ENCODE data around the gene G3BP2. TPM values are rescaled to one million over a fixed set of nuclear protein-coding genes. Genes with fewer than 3 reads are reported as not detected.

The G3BP2 gene
- total and polyA plus RNA-seq, 2 experiments from 2014 or later: 86.0 to 176 TPM

DNA sequence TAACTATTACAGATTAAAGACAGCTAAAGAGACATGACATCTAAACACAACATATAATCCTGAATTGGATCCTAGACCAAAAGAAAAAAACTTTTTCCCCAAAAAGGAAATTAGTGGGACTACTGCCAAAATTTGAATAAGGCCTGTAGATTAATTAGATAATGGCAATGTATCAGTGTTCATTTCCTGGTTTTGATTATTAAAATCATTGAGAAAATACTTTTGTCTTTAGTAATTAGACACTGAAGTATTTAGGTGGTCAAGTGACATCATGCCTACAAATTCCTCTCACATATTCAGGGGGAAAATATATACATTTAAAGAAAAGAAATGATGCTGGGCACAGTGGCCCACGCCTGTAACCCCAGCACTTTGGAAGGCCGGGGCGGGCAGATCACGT, 40.8 kb upstream of the G3BP2 start:
- H3K4me1 ChIP-seq (ENCODE audit: insufficient read depth): peaks cover 13% of the 10 kb centered on the region
- H3K27ac ChIP-seq: no peak overlapping the region
- H3K4me2 ChIP-seq: no peak overlapping the region
- H2AFZ ChIP-seq: no peak overlapping the region
- no peaks in the 10 kb centered on the region for H4K20me1 ChIP-seq (ENCODE audit: insufficient read depth, poor library complexity, severe bottlenecking)
- DNase-seq (ENCODE audit: low spot score): no peak
- WGBS (ENCODE audit: low lambda C conversion rate, missing lambda C conversion rate): 94% methylated on average over 4 of the region's 4 CpGs
- TF ChIP-seq EZH2 (IDR thresholded peaks at IDR 0.05; ENCODE audit: borderline replicate concordance) (no peak), EZH2phosphoT487 (IDR thresholded peaks at IDR 0.05; ENCODE audit: low read depth, severe bottlenecking, unreplicated experiment) (no peak)
- TF ChIP-seq, protein P1, sequence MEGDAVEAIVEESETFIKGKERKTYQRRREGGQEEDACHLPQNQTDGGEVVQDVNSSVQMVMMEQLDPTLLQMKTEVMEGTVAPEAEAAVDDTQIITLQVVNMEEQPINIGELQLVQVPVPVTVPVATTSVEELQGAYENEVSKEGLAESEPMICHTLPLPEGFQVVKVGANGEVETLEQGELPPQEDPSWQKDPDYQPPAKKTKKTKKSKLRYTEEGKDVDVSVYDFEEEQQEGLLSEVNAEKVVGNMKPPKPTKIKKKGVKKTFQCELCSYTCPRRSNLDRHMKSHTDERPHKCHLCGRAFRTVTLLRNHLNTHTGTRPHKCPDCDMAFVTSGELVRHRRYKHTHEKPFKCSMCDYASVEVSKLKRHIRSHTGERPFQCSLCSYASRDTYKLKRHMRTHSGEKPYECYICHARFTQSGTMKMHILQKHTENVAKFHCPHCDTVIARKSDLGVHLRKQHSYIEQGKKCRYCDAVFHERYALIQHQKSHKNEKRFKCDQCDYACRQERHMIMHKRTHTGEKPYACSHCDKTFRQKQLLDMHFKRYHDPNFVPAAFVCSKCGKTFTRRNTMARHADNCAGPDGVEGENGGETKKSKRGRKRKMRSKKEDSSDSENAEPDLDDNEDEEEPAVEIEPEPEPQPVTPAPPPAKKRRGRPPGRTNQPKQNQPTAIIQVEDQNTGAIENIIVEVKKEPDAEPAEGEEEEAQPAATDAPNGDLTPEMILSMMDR (IDR thresholded peaks at IDR 0.05; ENCODE audit: poor library complexity): no peak
- no peaks in the 10 kb centered on the region for H3K27me3 ChIP-seq
- no peaks in the 10 kb centered on the region for H3K36me3 ChIP-seq (replicated peaks; ENCODE audit: insufficient read depth, low read depth)
- H3K9me2 ChIP-seq (replicated peaks; ENCODE audit: insufficient read depth): no peaks in the 10 kb centered on the region
- peaks cover 18% of the 10 kb centered on the region for H3K79me2 ChIP-seq
- H3K4me3 ChIP-seq: no peak overlapping the region
- H3K9me3 ChIP-seq (ENCODE audit: low read depth): no peaks in the 10 kb centered on the region

DNA sequence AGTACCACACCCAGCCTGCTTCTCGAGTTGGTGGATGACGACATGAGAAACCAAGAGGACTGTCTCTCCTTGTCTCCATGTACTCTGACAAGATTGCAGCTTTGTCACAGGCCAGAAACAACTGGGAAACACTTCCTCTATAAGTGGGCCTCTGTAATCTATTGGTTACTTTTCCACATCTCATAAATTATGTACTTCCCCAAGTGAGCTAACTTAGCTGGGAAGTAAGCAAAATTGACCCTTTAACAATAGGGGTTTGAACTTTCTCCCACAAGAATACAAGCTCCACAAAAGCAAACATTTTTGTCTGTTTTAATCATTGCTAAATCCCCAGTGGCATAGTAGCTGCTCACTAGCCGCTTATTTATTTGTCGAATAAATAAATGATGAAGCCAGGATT, 37.0 kb upstream of the G3BP2 start:
- Histone ChIP-seq H3K27ac (no peak overlapping the region), H3K9me2 (replicated peaks; ENCODE audit: insufficient read depth) (no peaks in the 10 kb centered on the region), H3K79me2 (peaks cover 23% of the 10 kb centered on the region), H3K9me3 (ENCODE audit: low read depth) (no peaks in the 10 kb centered on the region), H4K20me1 (ENCODE audit: insufficient read depth, poor library complexity, severe bottlenecking) (no peaks in the 10 kb centered on the region), H3K4me1 (ENCODE audit: insufficient read depth) (peaks cover 8% of the 10 kb centered on the region), H3K4me2 (no peak overlapping the region), H2AFZ (no peak overlapping the region), H3K27me3 (no peaks in the 10 kb centered on the region), H3K4me3 (no peak overlapping the region), H3K36me3 (replicated peaks; ENCODE audit: insufficient read depth, low read depth) (no peaks in the 10 kb centered on the region)
- WGBS (ENCODE audit: low lambda C conversion rate, missing lambda C conversion rate): 89% methylated on average over 4 of the region's 4 CpGs
- TF ChIP-seq EZH2phosphoT487 (IDR thresholded peaks at IDR 0.05; ENCODE audit: low read depth, severe bottlenecking, unreplicated experiment) (no peak), EZH2 (IDR thresholded peaks at IDR 0.05; ENCODE audit: borderline replicate concordance) (no peak)
- TF ChIP-seq, protein P1 (IDR thresholded peaks at IDR 0.05; ENCODE audit: poor library complexity): no peak
- DNase-seq (ENCODE audit: low spot score): no peak

DNA sequence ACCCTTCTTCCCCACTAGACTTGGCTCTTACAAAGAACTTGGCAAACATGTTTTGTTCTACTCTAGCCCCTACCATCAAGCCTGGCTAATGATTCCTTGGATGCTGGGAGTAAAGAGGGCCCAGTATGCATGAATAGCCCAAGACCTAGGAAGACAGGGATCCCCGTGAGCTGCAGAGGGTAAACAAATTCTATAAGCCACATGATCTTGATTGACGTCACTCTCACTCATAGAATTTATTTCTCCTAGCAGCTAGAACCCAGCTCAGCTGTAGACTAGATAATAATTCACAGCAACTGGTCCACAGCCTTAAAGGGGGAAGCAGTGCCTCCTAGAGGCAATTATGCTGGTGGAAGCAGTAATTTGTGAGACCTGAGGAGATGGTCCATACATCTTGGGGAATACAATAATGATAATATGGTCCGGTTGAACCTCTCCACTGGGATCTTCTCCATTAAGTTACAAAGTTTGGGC, 35.0 kb upstream of the G3BP2 start:
- Histone ChIP-seq H3K27me3 (no peaks in the 10 kb centered on the region), H3K4me2 (no peak overlapping the region), H3K27ac (peak overlapping the region; percentile 10), H3K9me2 (replicated peaks; ENCODE audit: insufficient read depth) (no peaks in the 10 kb centered on the region), H3K4me3 (no peak overlapping the region), H3K36me3 (replicated peaks; ENCODE audit: insufficient read depth, low read depth) (no peaks in the 10 kb centered on the region), H3K9me3 (ENCODE audit: low read depth) (no peaks in the 10 kb centered on the region), H4K20me1 (ENCODE audit: insufficient read depth, poor library complexity, severe bottlenecking) (no peaks in the 10 kb centered on the region), H2AFZ (no peak overlapping the region), H3K79me2 (peaks cover 20% of the 10 kb centered on the region), H3K4me1 (ENCODE audit: insufficient read depth) (no peaks in the 10 kb centered on the region)
- TF ChIP-seq EZH2 (IDR thresholded peaks at IDR 0.05; ENCODE audit: borderline replicate concordance): no peak
- no peak for TF ChIP-seq EZH2phosphoT487 (IDR thresholded peaks at IDR 0.05; ENCODE audit: low read depth, severe bottlenecking, unreplicated experiment)
- TF ChIP-seq, protein P1 (IDR thresholded peaks at IDR 0.05; ENCODE audit: poor library complexity): peak; percentile 44
- 65% methylated on average over 3 of the region's 3 CpGs for WGBS (ENCODE audit: low lambda C conversion rate, missing lambda C conversion rate)
- peak; percentile 61 for DNase-seq (ENCODE audit: low spot score)
